MM.1S (cell line): ENCODE results near the gene DYNC1LI1.

Experiments used
- CTCF ChIP-seq: fragments of 300-600 bp; sonication (generic); IDR thresholded peaks from 2 replicates; pipeline ENCODE4 v1.5.1; 2016; ENCODE audit warnings: antibody characterized with exemption, low read length, mixed read lengths
- EZH2 ChIP-seq: fragments of 300-600 bp; sonication (generic); optimal IDR thresholded peaks from 2 replicates; pipeline ENCODE3; 2017; ENCODE audit warnings: low read depth, mild to moderate bottlenecking, antibody characterized with exemption, low read length, mixed read lengths

GRCh38 chr3:32577174-32577573 is 6.5 kb upstream of the DYNC1LI1 start:
- TF ChIP-seq CTCF: no peak
- no peak for TF ChIP-seq EZH2
